Stimulated activated CD8-positive, alpha-beta memory T cell treated with anti-CD3 and anti-CD28 coated beads, Interleukin-4, amount 100 ng/mL, for 24 hours (primary cell): ENCODE data around the gene RBM4.

Experiments used
- DNase-seq: peaks from one replicate; pipeline ENCODE4 v3.0.0-alpha.2; 2020; ENCODE audit warnings: low read depth

Gene RBM4

GRCh38 chr11:66659763-66660162 lies 21.3 kb downstream of the RBM4 start:
- no peak for DNase-seq

- no peak for DNase-seq
These were observed 25.3 kb downstream of the RBM4 start for GRCh38 chr11:66663741-66664296.

GRCh38 chr11:66665369-66665768 lies 26.9 kb downstream of the RBM4 start:
- no peak for DNase-seq

GRCh38 chr11:66670816-66671215 lies 32.3 kb downstream of the RBM4 start:
- no peak for DNase-seq

GRCh38 chr11:66674964-66675602 lies 36.6 kb downstream of the RBM4 start:
- DNase-seq = no peak

GRCh38 chr11:66676282-66676919 lies 37.9 kb downstream of the RBM4 start:
- DNase-seq = no peak

- DNase-seq = no peak
These were observed 38.6 kb downstream of the RBM4 start for GRCh38 chr11:66676931-66677598.

GRCh38 chr11:66677599-66678375 lies 39.3 kb downstream of the RBM4 start, which contains the start of gene RBM4B:
TSS of gene RBM4B (minus strand) at chr11:66677887. CDS start at chr11:66677079, 808 bp downstream.
- peak; percentile 93 for DNase-seq

GRCh38 chr11:66680966-66681645 lies 42.6 kb downstream of the RBM4 start:
- no peak for DNase-seq

- DNase-seq = no peak
These were observed 45.4 kb downstream of the RBM4 start for GRCh38 chr11:66683877-66684276.

GRCh38 chr11:66684635-66685034 lies 46.1 kb downstream of the RBM4 start:
- no peak for DNase-seq

- no peak for DNase-seq
These were observed 47.0 kb downstream of the RBM4 start for GRCh38 chr11:66685276-66686099.

- no peak for DNase-seq
These were observed 47.7 kb downstream of the RBM4 start for GRCh38 chr11:66686100-66686785.

- DNase-seq = no peak
These were observed 48.6 kb downstream of the RBM4 start for GRCh38 chr11:66686801-66687750.

GRCh38 chr11:66687831-66688281 lies 49.4 kb downstream of the RBM4 start:
- no peak for DNase-seq

GRCh38 chr11:66688561-66689534 lies 50.3 kb downstream of the RBM4 start:
- DNase-seq = no peak
